Measurements from ENCODE around the gene RNF167. TPM values are rescaled to one million over a fixed set of nuclear protein-coding genes. Genes with fewer than 3 reads are reported as not detected.

The RNF167 gene
- total RNA-seq, 1 experiment from 2014 or later = 59.5 TPM

- DNase-seq (ENCODE audit: extremely low read depth, low read depth) = no peak
Measured at GRCh38 chr17:4972752-4973151, 32.7 kb downstream of the RNF167 start.

GRCh38 chr17:4973256-4974114 lies 33.4 kb downstream of the RNF167 start:
- DNase-seq (ENCODE audit: extremely low read depth, low read depth) = no peak

- no peak for DNase-seq (ENCODE audit: extremely low read depth, low read depth)
Measured at GRCh38 chr17:4974115-4974670, 34.1 kb downstream of the RNF167 start.

- no peak for DNase-seq (ENCODE audit: extremely low read depth, low read depth)
Measured at GRCh38 chr17:4978726-4979125, 38.7 kb downstream of the RNF167 start.

GRCh38 chr17:4980644-4981216 lies 40.7 kb downstream of the RNF167 start:
- peak; percentile 54 for DNase-seq (ENCODE audit: extremely low read depth, low read depth)

GRCh38 chr17:4982305-4982704 lies 42.2 kb downstream of the RNF167 start:
- no peak for DNase-seq (ENCODE audit: extremely low read depth, low read depth)

- no peak for DNase-seq (ENCODE audit: extremely low read depth, low read depth)
Measured at GRCh38 chr17:4986403-4986802, 46.3 kb downstream of the RNF167 start.

GRCh38 chr17:4986951-4987766 lies 47.1 kb downstream of the RNF167 start, which contains the start of gene CAMTA2:
Gene CAMTA2, minus strand, starts transcription at chr17:4987675. Its CDS starts 1,453 bp downstream, at chr17:4986222.
- DNase-seq (ENCODE audit: extremely low read depth, low read depth) = peak; percentile 45

- DNase-seq (ENCODE audit: extremely low read depth, low read depth) = no peak
Measured at GRCh38 chr17:4987767-4988567, 47.9 kb downstream of the RNF167 start.

GRCh38 chr17:4994081-4994595 lies 54.1 kb downstream of the RNF167 start:
- DNase-seq (ENCODE audit: extremely low read depth, low read depth) = no peak

Small RNA genes lying within 50 kb of the gene (small RNA-seq; reads per million reads assigned to genes)
- 0 to 0.06 reads per million in 2 experiments for gene MIR6864
- gene MIR6865 = 0 reads per million in 2 experiments

Other genes with a start within 250 kb of the RNF167 start
- gene PELP1, start 236.1 kb upstream of the RNF167 start, total RNA-seq (2014; rRNA removed; shearing (Covaris generic)) = 58.2 and 61.8 TPM in 2 replicates
- gene ARRB2, start 229.6 kb upstream of the RNF167 start, total RNA-seq (2014; rRNA removed; shearing (Covaris generic)) = 28.8 and 32.9 TPM in 2 replicates
- gene MED11, start 208.8 kb upstream of the RNF167 start, total RNA-seq (2014; rRNA removed; shearing (Covaris generic)) = 21.8 and 24.3 TPM in 2 replicates
- gene ZMYND15, start 200.4 kb upstream of the RNF167 start, total RNA-seq (2014; rRNA removed; shearing (Covaris generic)) = 0.22 and 0.23 TPM in 2 replicates
- gene CXCL16, start 200.3 kb upstream of the RNF167 start, total RNA-seq (2014; rRNA removed; shearing (Covaris generic)) = 16.2 and 18.0 TPM in 2 replicates
- gene TM4SF5, start 168.4 kb upstream of the RNF167 start, total RNA-seq (2014; rRNA removed; shearing (Covaris generic)) = not detected in 2 replicates
- gene VMO1, start 153.9 kb upstream of the RNF167 start, total RNA-seq (2014; rRNA removed; shearing (Covaris generic)) = not detected in 2 replicates
- not detected in 2 replicates for gene GLTPD2, start 151.3 kb upstream of the RNF167 start, total RNA-seq (2014; rRNA removed; shearing (Covaris generic))
- 141 and 171 TPM in 2 replicates for gene PSMB6, start 144.1 kb upstream of the RNF167 start, total RNA-seq (2014; rRNA removed; shearing (Covaris generic))
- 9.7 and 14.8 TPM in 2 replicates for gene PLD2, start 133.1 kb upstream of the RNF167 start, total RNA-seq (2014; rRNA removed; shearing (Covaris generic))
- gene MINK1, start 106.9 kb upstream of the RNF167 start, total RNA-seq (2014; rRNA removed; shearing (Covaris generic)) = 19.4 and 19.8 TPM in 2 replicates
- gene C17orf107, start 40.7 kb upstream of the RNF167 start, total RNA-seq (2014; rRNA removed; shearing (Covaris generic)) = 0.59 and 0.63 TPM in 2 replicates
- not detected in 2 replicates for gene CHRNE, start 37.2 kb upstream of the RNF167 start, total RNA-seq (2014; rRNA removed; shearing (Covaris generic))
- not detected in 2 replicates for gene GP1BA, start 8.0 kb upstream of the RNF167 start, total RNA-seq (2014; rRNA removed; shearing (Covaris generic))
- 53.4 and 54.3 TPM in 2 replicates for gene SLC25A11, start 222 bp upstream of the RNF167 start, total RNA-seq (2014; rRNA removed; shearing (Covaris generic))
- gene PFN1, start 8.3 kb downstream of the RNF167 start, total RNA-seq (2014; rRNA removed; shearing (Covaris generic)) = 960 and 1,088 TPM in 2 replicates
- 5.4 and 7.5 TPM in 2 replicates for gene ENO3, start 10.9 kb downstream of the RNF167 start, total RNA-seq (2014; rRNA removed; shearing (Covaris generic))
- gene SPAG7, start 27.5 kb downstream of the RNF167 start, total RNA-seq (2014; rRNA removed; shearing (Covaris generic)) = 56.0 and 57.1 TPM in 2 replicates
- gene CAMTA2, start 47.4 kb downstream of the RNF167 start, total RNA-seq (2014; rRNA removed; shearing (Covaris generic)) = 54.5 and 59.9 TPM in 2 replicates
- gene INCA1, start 57.3 kb downstream of the RNF167 start, total RNA-seq (2014; rRNA removed; shearing (Covaris generic)) = not detected in 2 replicates
- gene KIF1C, start 57.7 kb downstream of the RNF167 start, total RNA-seq (2014; rRNA removed; shearing (Covaris generic)) = 50.3 and 52.6 TPM in 2 replicates
- gene SLC52A1, start 95.2 kb downstream of the RNF167 start, total RNA-seq (2014; rRNA removed; shearing (Covaris generic)) = 0.12 and 0.35 TPM in 2 replicates
- gene ZFP3, start 138.2 kb downstream of the RNF167 start, total RNA-seq (2014; rRNA removed; shearing (Covaris generic)) = not detected in 2 replicates
- gene ZNF232, start 171.6 kb downstream of the RNF167 start, total RNA-seq (2014; rRNA removed; shearing (Covaris generic)) = 15.5 and 17.3 TPM in 2 replicates
- not detected in 2 replicates for gene USP6, start 175.8 kb downstream of the RNF167 start, total RNA-seq (2014; rRNA removed; shearing (Covaris generic))